Fibroblast of lung (primary cell): ENCODE results near the gene DPH2. TPM values are rescaled to one million over a fixed set of nuclear protein-coding genes. Genes with fewer than 3 reads are reported as not detected.

Source experiments
- DNase-seq, 2 donors: peaks; one replicate each; pipeline versions ENCODE4 v3.0.0 to v3.0.0-alpha.2; 2010; ENCODE audit warnings: low read depth in 2 of 2
- H2AFZ ChIP-seq: 2 replicates; pipeline ENCODE4 v1.5.1; 2012; ENCODE audit warnings: low read length, control low read depth, inconsistent platforms
- H3K27ac ChIP-seq: 2 replicates; pipeline ENCODE4 v1.5.1; 2011; ENCODE audit warnings: low read length, control low read depth; ENCODE audit not compliant: insufficient read depth
- H3K27me3 ChIP-seq: 2 replicates; pipeline ENCODE4 v1.5.1; 2011; ENCODE audit warnings: mild to moderate bottlenecking, low read length; ENCODE audit not compliant: control insufficient read depth, insufficient read depth
- H3K36me3 ChIP-seq: 2 replicates; pipeline ENCODE4 v1.5.1; 2011; ENCODE audit warnings: low read length; ENCODE audit not compliant: control insufficient read depth, insufficient read depth
- H3K4me1 ChIP-seq: 2 replicates; pipeline ENCODE4 v1.5.1; 2011; ENCODE audit warnings: low read length; ENCODE audit not compliant: control insufficient read depth, insufficient read depth; ENCODE audit errors: extremely low read depth
- H3K4me2 ChIP-seq: 2 replicates; pipeline ENCODE4 v1.5.1; 2011; ENCODE audit warnings: low read length, control low read depth; ENCODE audit not compliant: insufficient read depth; ENCODE audit errors: extremely low read depth
- H3K4me3 ChIP-seq, 4 experiments: fragments of 200-600 bp in 1 of 4; sonication (generic) in 1 of 4; replicated peaks in 1 of 4; 2 replicates each; pipeline ENCODE4 v1.5.1; 2011 to 2016; ENCODE audit warnings: low read length in 4 of 4, low read depth in 3 of 4, mild to moderate bottlenecking in 3 of 4, control low read depth in 2 of 4, inconsistent platforms in 1 of 4, mixed read lengths in 1 of 4; ENCODE audit not compliant: insufficient read depth in 1 of 4; ENCODE audit errors: control extremely low read depth in 1 of 4
- H3K79me2 ChIP-seq: 2 replicates; pipeline ENCODE4 v1.5.1; 2012; ENCODE audit warnings: mild to moderate bottlenecking, low read length, inconsistent platforms; ENCODE audit not compliant: control insufficient read depth, insufficient read depth
- H3K9ac ChIP-seq: 2 replicates; pipeline ENCODE4 v1.5.1; 2011; ENCODE audit warnings: mild to moderate bottlenecking, low read length, control low read depth; ENCODE audit not compliant: insufficient read depth
- H3K9me3 ChIP-seq: 2 replicates; pipeline ENCODE4 v1.5.1; 2012; ENCODE audit warnings: low read depth, low read length; ENCODE audit not compliant: control insufficient read depth, insufficient read depth
- H4K20me1 ChIP-seq: 2 replicates; pipeline ENCODE4 v1.5.1; 2011; ENCODE audit warnings: low read length; ENCODE audit not compliant: control insufficient read depth, insufficient read depth; ENCODE audit errors: extremely low read depth
- EZH2 ChIP-seq: IDR thresholded peaks from 2 replicates; pipeline ENCODE4 v1.5.1; 2012; ENCODE audit warnings: low read length, control low read depth, mild to moderate bottlenecking; ENCODE audit errors: missing control alignments
- polyA plus RNA-seq, 2 donors: library from polyadenylated mRNA; depleted of rRNA in 1 of 2; stranded (reverse) in 1 of 2; unstranded in 1 of 2; fragments of >200 nt; gene quantifications; 2 replicates each; pipeline ENCODE4 v1.2.1, GENCODE V29; 2011 to 2012; ENCODE audit warnings: missing spikeins in 1 of 2
- total RNA-seq: library from RNA; depleted of rRNA; stranded (reverse); fragments of >200 nt; gene quantifications from 2 replicates; pipeline ENCODE4 v1.2.1, GENCODE V29; 2014
- TF ChIP-seq, protein P1 (sequence below), 2 donors: IDR thresholded peaks in 1 of 2; conservative IDR thresholded peaks in 1 of 2; 1 replicate in 1 of 2; 2 replicates in 1 of 2; pipeline ENCODE4 v1.5.1; 2011 to 2012; ENCODE audit warnings: low read length in 2 of 2, control low read depth in 1 of 2, inconsistent platforms in 1 of 2, low read depth in 1 of 2, mild to moderate bottlenecking in 1 of 2

DPH2 gene
- total and polyA plus RNA-seq, 2 donors (not counting 1 experiment from before 2014, with no cell fraction given): 9.1 to 11.2 TPM

GRCh38 chr1:43958351-43959255 lies 11.2 kb upstream of the DPH2 start:
- no peak overlapping the region for H3K27ac ChIP-seq
- peaks cover 20% of the 10 kb centered on the region for H3K36me3 ChIP-seq
- H3K9me3 ChIP-seq: no peaks in the 10 kb centered on the region
- H3K4me1 ChIP-seq: no peaks in the 10 kb centered on the region
- no peak overlapping the region for H3K4me3 ChIP-seq
- no peak overlapping the region for H3K4me2 ChIP-seq
- H3K27me3 ChIP-seq: no peaks in the 10 kb centered on the region
- TF ChIP-seq, protein P1, sequence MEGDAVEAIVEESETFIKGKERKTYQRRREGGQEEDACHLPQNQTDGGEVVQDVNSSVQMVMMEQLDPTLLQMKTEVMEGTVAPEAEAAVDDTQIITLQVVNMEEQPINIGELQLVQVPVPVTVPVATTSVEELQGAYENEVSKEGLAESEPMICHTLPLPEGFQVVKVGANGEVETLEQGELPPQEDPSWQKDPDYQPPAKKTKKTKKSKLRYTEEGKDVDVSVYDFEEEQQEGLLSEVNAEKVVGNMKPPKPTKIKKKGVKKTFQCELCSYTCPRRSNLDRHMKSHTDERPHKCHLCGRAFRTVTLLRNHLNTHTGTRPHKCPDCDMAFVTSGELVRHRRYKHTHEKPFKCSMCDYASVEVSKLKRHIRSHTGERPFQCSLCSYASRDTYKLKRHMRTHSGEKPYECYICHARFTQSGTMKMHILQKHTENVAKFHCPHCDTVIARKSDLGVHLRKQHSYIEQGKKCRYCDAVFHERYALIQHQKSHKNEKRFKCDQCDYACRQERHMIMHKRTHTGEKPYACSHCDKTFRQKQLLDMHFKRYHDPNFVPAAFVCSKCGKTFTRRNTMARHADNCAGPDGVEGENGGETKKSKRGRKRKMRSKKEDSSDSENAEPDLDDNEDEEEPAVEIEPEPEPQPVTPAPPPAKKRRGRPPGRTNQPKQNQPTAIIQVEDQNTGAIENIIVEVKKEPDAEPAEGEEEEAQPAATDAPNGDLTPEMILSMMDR (conservative IDR thresholded peaks at IDR 0.05 in 1 of 2, IDR thresholded peaks at IDR 0.05 in 1 of 2; ENCODE audit: low read depth in 1 of 2, low read length in 2 of 2): no peak
- TF ChIP-seq EZH2: no peak
- no peaks in the 10 kb centered on the region for H3K79me2 ChIP-seq
- H3K9ac ChIP-seq: no peak overlapping the region
- no peak overlapping the region for H2AFZ ChIP-seq
- no peaks in the 10 kb centered on the region for H4K20me1 ChIP-seq
- DNase-seq: no peak

DNA sequence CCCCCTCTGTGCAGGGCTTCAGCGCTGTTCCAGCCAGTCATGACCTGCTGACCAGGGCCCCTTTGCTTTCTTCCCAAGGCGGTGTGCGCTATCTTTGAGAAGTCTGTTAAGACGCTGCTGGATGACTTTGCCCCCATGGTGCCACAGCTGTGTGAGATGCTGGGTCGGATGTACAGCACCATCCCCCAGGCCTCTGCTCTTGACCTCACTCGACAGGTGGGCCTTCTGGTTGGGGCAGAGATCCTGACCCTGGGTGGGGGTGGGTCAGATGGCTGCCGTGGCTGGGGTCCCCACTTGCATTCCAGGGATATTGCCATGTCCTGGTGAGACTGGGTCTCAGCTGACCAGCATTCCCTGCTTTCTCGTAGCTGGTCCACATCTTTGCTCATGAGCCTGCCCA lies 9.0 kb upstream of the DPH2 start:
- no peaks in the 10 kb centered on the region for H4K20me1 ChIP-seq
- H3K27ac ChIP-seq: no peak overlapping the region
- no peak overlapping the region for H3K9ac ChIP-seq
- no peak overlapping the region for H2AFZ ChIP-seq
- no peak for DNase-seq
- peaks cover 20% of the 10 kb centered on the region for H3K36me3 ChIP-seq
- H3K4me2 ChIP-seq: no peak overlapping the region
- no peaks in the 10 kb centered on the region for H3K9me3 ChIP-seq
- no peaks in the 10 kb centered on the region for H3K79me2 ChIP-seq
- no peak for TF ChIP-seq EZH2
- TF ChIP-seq, protein P1 (conservative IDR thresholded peaks at IDR 0.05 in 1 of 2, IDR thresholded peaks at IDR 0.05 in 1 of 2; ENCODE audit: low read depth in 1 of 2, low read length in 2 of 2): no peak
- no peak overlapping the region for H3K4me3 ChIP-seq
- H3K4me1 ChIP-seq: no peaks in the 10 kb centered on the region
- H3K27me3 ChIP-seq: no peaks in the 10 kb centered on the region

- Histone ChIP-seq H3K9me3 (no peaks in the 10 kb centered on the region), H3K79me2 (no peaks in the 10 kb centered on the region), H3K4me3 (no peak overlapping the region), H3K27ac (no peak overlapping the region), H3K9ac (no peak overlapping the region), H3K4me1 (no peaks in the 10 kb centered on the region), H3K36me3 (peaks cover 20% of the 10 kb centered on the region), H3K27me3 (no peaks in the 10 kb centered on the region), H4K20me1 (no peaks in the 10 kb centered on the region), H3K4me2 (no peak overlapping the region), H2AFZ (no peak overlapping the region)
- no peak for TF ChIP-seq EZH2
- TF ChIP-seq, protein P1 (conservative IDR thresholded peaks at IDR 0.05 in 1 of 2, IDR thresholded peaks at IDR 0.05 in 1 of 2; ENCODE audit: low read depth in 1 of 2, low read length in 2 of 2): no peak
- no peak for DNase-seq
These were observed 8.1 kb upstream of the DPH2 start for GRCh38 chr1:43961692-43962091.
